Upper lobe of left lung (tissue), 6 donors: Measurements from ENCODE around the gene TCF12. TPM values are rescaled to one million over a fixed set of nuclear protein-coding genes. Genes with fewer than 3 reads are reported as not detected.
A peak's percentile ranks its signal among the peaks of the same experiment; 100 is the strongest.

Experiments
- ATAC-seq, 2 donors: fragments of 200-7000 bp; cut with Tn5 transposase; one replicate each; pipeline ENCODE4 v1.9.1; 2022; ENCODE audit warnings: mild to moderate bottlenecking in 2 of 2, moderate library complexity in 2 of 2; ENCODE audit not compliant: low FRiP score in 2 of 2
- DNase-seq, 2 donors: peaks; one replicate each; pipeline ENCODE4 v3.0.0-alpha.2; 2019 to 2020
- H3K27ac ChIP-seq, 4 donors: fragments of 200-600 bp; sonication (generic); one replicate each; pipeline ENCODE4 v1.5.1; 2016 to 2019
- H3K27me3 ChIP-seq, 4 donors: fragments of 200-600 bp; sonication (generic); one replicate each; pipeline ENCODE4 v1.5.1; 2017 to 2019
- H3K36me3 ChIP-seq, 4 donors: fragments of 200-600 bp; sonication (generic); one replicate each; pipeline ENCODE4 v1.5.1; 2016 to 2019
- H3K4me1 ChIP-seq, 4 donors: fragments of 200-600 bp; sonication (generic); one replicate each; pipeline ENCODE4 v1.5.1; 2018 to 2019
- H3K4me3 ChIP-seq, 4 donors: fragments of 200-600 bp; sonication (generic); one replicate each; pipeline ENCODE4 v1.5.1; 2017 to 2019; ENCODE audit warnings: mild to moderate bottlenecking in 2 of 4, moderate library complexity in 1 of 4
- H3K9me3 ChIP-seq, 4 donors: fragments of 200-600 bp; sonication (generic); one replicate each; pipeline ENCODE4 v1.5.1; 2018 to 2019
- CTCF ChIP-seq, 6 experiments: fragments of 450-650 bp in 4 of 6; fragments of 200-600 bp in 2 of 6; sonication (generic) in 2 of 6; IDR thresholded peaks; one replicate each; pipeline ENCODE4 v1.5.1; 2016 to 2019; ENCODE audit warnings: antibody characterized with exemption in 6 of 6
- EP300 ChIP-seq, 4 donors: sonication (generic); formaldehyde crosslinking; IDR thresholded peaks; one replicate each; pipeline ENCODE4 v1.5.1; 2017; ENCODE audit warnings: antibody characterized with exemption in 4 of 4, control low read depth in 2 of 4
- POLR2A ChIP-seq, 4 donors: fragments of 450-650 bp; IDR thresholded peaks; one replicate each; pipeline ENCODE4 v1.5.1; 2016 to 2017; ENCODE audit warnings: antibody characterized with exemption in 4 of 4, mild to moderate bottlenecking in 2 of 4
- POLR2AphosphoS5 ChIP-seq, 2 donors: sonication (generic); formaldehyde crosslinking; IDR thresholded peaks; one replicate each; pipeline ENCODE4 v1.5.1; 2017; ENCODE audit warnings: antibody characterized with exemption in 2 of 2
- WGBS, 2 donors: methylation state at CpG; one replicate each; pipeline ENCODE4 v1.1.5; 2017 to 2018; 5-methylcytosine and 5-hydroxymethylcytosine counted together
- total RNA-seq, 6 donors: library from RNA; depleted of rRNA in 4 of 6; stranded (reverse); fragments of >200 nt in 4 of 6; gene quantifications; one replicate each; pipeline versions ENCODE4 v1.1.0 to v1.2.1, GENCODE V29; 2016 to 2021
- donor health status: DM: no; HTN: no; CAD: no; lungs with moderate emphysema.
- donor health status: DM: no; HTN: yes; CAD: no; lungs with severe emphysema.

The TCF12 gene
- total RNA-seq, 6 donors from 2014 or later = 74.5 to 257 (median 103) TPM

DNA sequence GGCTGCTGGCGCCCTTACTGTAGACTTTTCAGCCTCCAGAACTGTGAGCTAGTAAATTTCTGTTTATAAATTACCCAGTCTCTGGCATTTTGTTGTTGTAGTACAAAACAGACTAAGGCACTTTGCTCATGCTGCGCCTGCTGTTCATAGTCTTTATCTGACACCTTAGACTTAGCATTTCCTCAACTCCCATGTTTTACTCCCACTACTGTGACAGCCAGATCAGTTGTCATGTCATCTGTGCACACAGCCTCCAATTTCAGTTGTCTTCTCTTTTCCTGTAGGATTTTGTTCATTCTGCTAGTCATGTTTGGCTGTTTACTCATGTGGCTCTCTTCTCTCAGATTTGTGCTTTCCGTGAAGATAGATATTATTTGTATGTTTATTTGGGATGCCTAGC lies 62.0 kb downstream of the TCF12 start:
- no peak for DNase-seq
- Histone ChIP-seq H3K36me3 (no peaks in the 10 kb centered on the region), H3K27ac (no peak overlapping the region), H3K4me3 (no peak overlapping the region), H3K4me1 (peaks cover 9 to 24% (median 17%) of the 10 kb centered on the region in 4 donors), H3K9me3 (no peaks in the 10 kb centered on the region), H3K27me3 (no peaks in the 10 kb centered on the region)
- ATAC-seq = no peak
- 94 to 97% methylated on average over 3 of the region's 3 CpGs for WGBS, 2 donors
- TF ChIP-seq CTCF (IDR thresholded peaks at IDR 0.05) (no peak), EP300 (IDR thresholded peaks at IDR 0.05) (no peak), POLR2A (IDR thresholded peaks at IDR 0.05) (no peak), POLR2AphosphoS5 (IDR thresholded peaks at IDR 0.05) (no peak)

DNA sequence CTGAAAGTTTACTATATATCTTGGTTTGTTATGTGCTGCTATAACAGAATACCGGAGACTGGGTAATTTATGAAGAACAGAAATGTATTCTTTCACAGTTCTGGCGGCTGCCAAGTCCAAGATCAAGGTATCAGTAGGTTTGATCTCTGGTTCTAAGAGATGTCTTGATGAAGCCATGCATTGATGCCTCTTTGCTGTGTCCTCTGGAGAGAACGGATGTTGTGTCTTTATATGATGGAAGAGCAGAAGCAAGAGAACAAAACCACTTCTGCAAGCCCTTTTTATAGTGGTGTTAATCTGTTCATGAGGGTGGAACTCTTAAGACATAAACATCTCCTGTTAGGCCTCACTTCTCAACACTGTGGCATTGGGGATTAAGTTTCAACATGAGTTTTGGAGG lies 62.7 kb downstream of the TCF12 start:
- ATAC-seq = no peak
- no peak overlapping the region for H3K4me3 ChIP-seq
- no peak overlapping the region for H3K27ac ChIP-seq
- H3K27me3 ChIP-seq = no peaks in the 10 kb centered on the region
- H3K36me3 ChIP-seq = no peaks in the 10 kb centered on the region
- no peak for DNase-seq
- TF ChIP-seq POLR2AphosphoS5 (IDR thresholded peaks at IDR 0.05) = no peak
- TF ChIP-seq EP300 (IDR thresholded peaks at IDR 0.05) = no peak
- 93 to 95% methylated on average over 3 of the region's 3 CpGs for WGBS, 2 donors
- peaks cover 9 to 27% (median 18%) of the 10 kb centered on the region in 4 donors for H3K4me1 ChIP-seq
- no peaks in the 10 kb centered on the region for H3K9me3 ChIP-seq

GRCh38 chr15:56982987-56983386 lies 64.5 kb downstream of the TCF12 start:
- Histone ChIP-seq H3K9me3 (no peaks in the 10 kb centered on the region), H3K4me3 (no peak overlapping the region), H3K4me1 (peaks cover 11 to 29% (median 22%) of the 10 kb centered on the region in 4 donors), H3K36me3 (no peaks in the 10 kb centered on the region), H3K27me3 (no peaks in the 10 kb centered on the region), H3K27ac (no peak overlapping the region)
- ATAC-seq (no peak), DNase-seq (no peak)
- WGBS, 2 donors = 41 to 52% methylated on average over 1 of the region's 1 CpG
- TF ChIP-seq POLR2AphosphoS5 (IDR thresholded peaks at IDR 0.05) (no peak), EP300 (IDR thresholded peaks at IDR 0.05) (no peak), POLR2A (IDR thresholded peaks at IDR 0.05) (no peak), CTCF (IDR thresholded peaks at IDR 0.05) (no peak)

DNA sequence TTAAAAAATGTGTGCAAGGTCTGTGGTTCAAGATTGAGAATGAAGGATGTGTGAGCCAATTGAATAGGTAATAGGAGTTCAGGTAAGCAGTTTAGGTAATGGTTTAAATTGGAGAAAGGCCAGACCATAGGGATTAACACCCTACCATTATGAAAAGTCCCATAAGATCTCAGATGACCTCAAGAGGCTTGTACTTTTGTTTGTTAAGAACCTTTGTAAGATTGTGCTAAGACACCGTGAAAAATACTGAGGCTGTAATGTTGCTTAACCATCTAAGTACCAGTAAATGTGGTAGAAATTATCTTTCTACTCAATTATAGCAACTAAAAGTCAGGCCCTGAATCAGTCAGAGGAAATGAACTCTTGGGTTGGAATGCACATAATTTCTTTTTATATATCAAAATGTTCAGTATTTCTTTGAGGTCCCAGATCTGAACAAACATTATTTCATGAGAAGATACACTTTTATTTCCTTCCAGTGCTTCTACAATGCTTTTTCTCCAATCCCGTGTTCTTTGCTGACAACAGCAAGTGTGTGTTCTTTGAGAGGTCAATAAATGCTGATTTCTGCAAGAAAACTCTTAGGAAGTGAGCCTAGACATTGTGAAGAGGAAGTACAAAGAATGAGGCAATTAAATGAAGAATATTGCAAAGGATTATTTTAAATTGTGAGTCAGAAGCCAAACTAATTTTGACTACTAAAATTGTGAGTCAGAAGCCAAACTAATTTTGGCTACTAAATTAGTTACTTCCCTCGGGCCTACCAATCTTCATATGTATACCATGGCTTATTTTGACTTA lies 66.4 kb downstream of the TCF12 start:
- Histone ChIP-seq H3K27me3 (no peaks in the 10 kb centered on the region), H3K27ac (no peak overlapping the region), H3K9me3 (no peaks in the 10 kb centered on the region), H3K4me3 (no peak overlapping the region), H3K4me1 (peaks cover 26 to 44% (median 36%) of the 10 kb centered on the region in 4 donors), H3K36me3 (no peaks in the 10 kb centered on the region)
- TF ChIP-seq CTCF (IDR thresholded peaks at IDR 0.05) = no peak
- TF ChIP-seq POLR2A (IDR thresholded peaks at IDR 0.05) = no peak
- TF ChIP-seq POLR2AphosphoS5 (IDR thresholded peaks at IDR 0.05) = no peak
- no peak for TF ChIP-seq EP300 (IDR thresholded peaks at IDR 0.05)
- WGBS, 2 donors = 41 to 45% methylated on average over 3 of the region's 3 CpGs
- DNase-seq (no peak), ATAC-seq (peak in 1 of 2 donors; percentile 83)

GRCh38 chr15:56985856-56986255 lies 67.4 kb downstream of the TCF12 start:
- H3K4me1 ChIP-seq = peaks cover 26 to 42% (median 33%) of the 10 kb centered on the region in 4 donors
- 89 to 93% methylated on average over 1 of the region's 1 CpG for WGBS, 2 donors
- H3K27ac ChIP-seq = no peak overlapping the region
- H3K4me3 ChIP-seq = no peak overlapping the region
- TF ChIP-seq POLR2A (IDR thresholded peaks at IDR 0.05) = no peak
- TF ChIP-seq EP300 (IDR thresholded peaks at IDR 0.05) = no peak
- TF ChIP-seq CTCF (IDR thresholded peaks at IDR 0.05) = no peak
- no peak for TF ChIP-seq POLR2AphosphoS5 (IDR thresholded peaks at IDR 0.05)
- H3K27me3 ChIP-seq = no peaks in the 10 kb centered on the region
- DNase-seq (no peak), ATAC-seq (no peak)
- no peaks in the 10 kb centered on the region for H3K36me3 ChIP-seq
- H3K9me3 ChIP-seq = no peaks in the 10 kb centered on the region
